B cell (primary cell): ENCODE results near the gene CAP2. TPM values are rescaled to one million over a fixed set of nuclear protein-coding genes. Genes with fewer than 3 reads are reported as not detected.

Experiments
- ATAC-seq: fragments of 200-7000 bp; cut with Tn5 transposase; one replicate; pipeline ENCODE4 v1.10.0; 2021; ENCODE audit warnings: low read depth, mild to moderate bottlenecking, moderate number of reproducible peaks, moderate library complexity
- CTCF ChIA-PET: fragments of 350-600 bp; sonication (Branson Sonifier 250); formaldehyde crosslinking; loops from one replicate; lab custom pipeline; 2021; ENCODE audit warnings: antibody characterized with exemption, inconsistent platforms; lab: Charles Lee
- POLR2A ChIA-PET: fragments of 350-600 bp; sonication (Branson Sonifier 250); formaldehyde crosslinking; loops from one replicate; lab custom pipeline; 2021; ENCODE audit warnings: antibody characterized with exemption; lab: Charles Lee
- DNase-seq: peaks from one replicate; pipeline ENCODE4 v3.0.0; 2013
- H2AFZ ChIP-seq: 2 replicates; pipeline ENCODE4 v1.6.1; 2012; ENCODE audit warnings: mild to moderate bottlenecking, low read depth, low read length; ENCODE audit not compliant: insufficient read depth, poor library complexity, severe bottlenecking
- H3K27ac ChIP-seq, 2 donors: 1 replicate in 1 of 2; 2 replicates in 1 of 2; pipeline ENCODE4 v1.5.1; 2012 to 2013; ENCODE audit warnings: low read length in 2 of 2, mild to moderate bottlenecking in 2 of 2, moderate library complexity in 1 of 2
- H3K27me3 ChIP-seq, 4 experiments: fragments of 200-600 bp in 1 of 4; sonication (generic) in 1 of 4; replicated peaks in 1 of 4; 1 replicate in 2 of 4; 2 replicates in 2 of 4; pipeline versions ENCODE4 v1.6.1 to v1.7.0; 2013 to 2016; ENCODE audit warnings: low read length in 3 of 4, mild to moderate bottlenecking in 2 of 4, mixed read lengths in 1 of 4, moderate library complexity in 1 of 4; ENCODE audit not compliant: insufficient read depth in 4 of 4, control insufficient read depth in 3 of 4; ENCODE audit errors: control extremely low read depth in 1 of 4
- H3K36me3 ChIP-seq, 2 experiments: replicated peaks in 1 of 2; 1 replicate in 1 of 2; 2 replicates in 1 of 2; pipeline versions ENCODE4 v1.6.1 to v1.7.1; 2013; ENCODE audit warnings: low read length in 1 of 2; ENCODE audit not compliant: insufficient read depth in 2 of 2, control insufficient read depth in 1 of 2; ENCODE audit errors: control extremely low read depth in 1 of 2, extremely low read depth in 1 of 2
- H3K4me1 ChIP-seq, 2 donors: fragments of 200-600 bp in 1 of 2; sonication (generic) in 1 of 2; 1 replicate in 1 of 2; 2 replicates in 1 of 2; pipeline versions ENCODE4 v1.5.1 to v1.6.1; 2013 to 2017; ENCODE audit warnings: low read length in 2 of 2; ENCODE audit not compliant: control insufficient read depth in 2 of 2, insufficient read depth in 2 of 2
- H3K4me2 ChIP-seq: replicated peaks from 2 replicates; pipeline ENCODE3; 2012; ENCODE audit warnings: mild to moderate bottlenecking, low read depth, low read length; ENCODE audit not compliant: poor library complexity, severe bottlenecking
- H3K4me3 ChIP-seq, 5 experiments: fragments of 200-600 bp in 1 of 5; sonication (generic) in 1 of 5; 1 replicate in 3 of 5; 2 replicates in 2 of 5; pipeline versions ENCODE4 v1.5.1 to v1.7.0; 2011 to 2016; ENCODE audit warnings: low read length in 4 of 5, mild to moderate bottlenecking in 4 of 5, low read depth in 2 of 5, control low read depth in 1 of 5, moderate library complexity in 1 of 5; ENCODE audit not compliant: insufficient read depth in 1 of 5; ENCODE audit errors: control extremely low read depth in 1 of 5, extremely low read depth in 1 of 5
- H3K79me2 ChIP-seq: fragments of 200-600 bp; sonication (generic); one replicate; pipeline ENCODE4 v1.6.0; 2016; ENCODE audit warnings: low read length; ENCODE audit not compliant: control insufficient read depth, insufficient read depth
- H3K9ac ChIP-seq: fragments of 200-600 bp; sonication (generic); 2 replicates; pipeline ENCODE4 v1.6.1; 2017; ENCODE audit warnings: mild to moderate bottlenecking, low read length, moderate library complexity
- H3K9me3 ChIP-seq, 3 donors: one replicate each; pipeline versions ENCODE4 v1.6.1 to v1.7.1; 2013; ENCODE audit warnings: low read length in 2 of 3; ENCODE audit not compliant: control insufficient read depth in 2 of 3, insufficient read depth in 1 of 3; ENCODE audit errors: control extremely low read depth in 1 of 3
- H4K20me1 ChIP-seq: 2 replicates; pipeline ENCODE4 v1.6.0; 2012; ENCODE audit warnings: mild to moderate bottlenecking, low read length; ENCODE audit not compliant: insufficient read depth, control insufficient read depth, poor library complexity, severe bottlenecking
- H3K27ac Mint-ChIP-seq: one replicate; pipeline ENCODE4 v1.8.0; 2021; ENCODE audit warnings: mixed read lengths
- H3K27me3 Mint-ChIP-seq: one replicate; pipeline ENCODE4 v1.8.0; 2021; ENCODE audit warnings: mixed read lengths
- H3K4me1 Mint-ChIP-seq: one replicate; pipeline ENCODE4 v1.8.0; 2021; ENCODE audit warnings: mixed read lengths
- H3K4me3 Mint-ChIP-seq: one replicate; pipeline ENCODE4 v1.8.0; 2021; ENCODE audit warnings: mixed read lengths
- H3K9me3 Mint-ChIP-seq: one replicate; pipeline ENCODE4 v1.8.0; 2022; ENCODE audit warnings: mixed read lengths; ENCODE audit not compliant: insufficient read depth
- CTCF ChIP-seq: fragments of 200-600 bp; IDR thresholded peaks from one replicate; pipeline ENCODE4 v1.8.0; 2022; ENCODE audit warnings: antibody characterized with exemption, mild to moderate bottlenecking
- EZH2 ChIP-seq: IDR thresholded peaks from 2 replicates; pipeline ENCODE4 v1.6.1; 2012; ENCODE audit warnings: borderline replicate concordance, low read depth, mild to moderate bottlenecking, moderate library complexity, low read length; ENCODE audit not compliant: insufficient read depth, poor library complexity, severe bottlenecking
- WGBS: methylation state at CpG from one replicate; pipeline ENCODE4 v1.1.5; 2013; ENCODE audit warnings: missing lambda C conversion rate; ENCODE audit not compliant: insufficient coverage; 5-methylcytosine and 5-hydroxymethylcytosine counted together
- intact Hi-C: fragments of 100-400 bp; cut with micrococcal nuclease; formaldehyde crosslinking; loops from one replicate; pipeline ENCODE4 v1.10.0; 2022
- polyA plus RNA-seq: library from polyadenylated mRNA; depleted of rRNA; stranded (reverse); fragments of >200 nt; gene quantifications from 2 replicates; pipeline ENCODE4 v1.2.3, GENCODE V29; 2012
- total RNA-seq, 2 donors: library from RNA; stranded (reverse); fragments of 120-200 nt in 1 of 2; gene quantifications; 1 replicate in 1 of 2; 2 replicates in 1 of 2; pipeline versions ENCODE4 v1.2.3 to v1.2.4, GENCODE V29; 2013 to 2022

CAP2 gene
- total and polyA plus RNA-seq, 2 donors (not counting 1 experiment from before 2014, with no cell fraction given), result not detected

- Histone ChIP-seq H3K9me3 (no peaks in the 10 kb centered on the region), H3K4me1 (no peaks in the 10 kb centered on the region), H3K9ac (no peak overlapping the region), H3K4me2 (no peak overlapping the region), H3K4me3 (no peak overlapping the region), H3K79me2 (no peaks in the 10 kb centered on the region), H3K36me3 (no peaks in the 10 kb centered on the region), H3K27ac (no peak overlapping the region), H4K20me1 (no peaks in the 10 kb centered on the region), H3K27me3 (no peaks in the 10 kb centered on the region), H2AFZ (no peak overlapping the region)
- POLR2A ChIA-PET, result no interaction called here
- WGBS, result no CpG with 5 or more reads among the region's 2 CpGs
- TF ChIP-seq CTCF (no peak), EZH2 (no peak)
- Mint-ChIP-seq H3K4me3 (no peak overlapping the region), H3K9me3 (no peaks in the 10 kb centered on the region), H3K27me3 (peaks cover 9% of the 10 kb centered on the region), H3K27ac (no peak overlapping the region), H3K4me1 (no peaks in the 10 kb centered on the region)
- intact Hi-C loops, result no loop called here
- no peak for DNase-seq
- CTCF ChIA-PET, result no interaction called here
- no peak for ATAC-seq
Measured at GRCh38 chr6:17470202-17470937, 77.0 kb downstream of the CAP2 start.

- Histone ChIP-seq H3K4me1 (no peaks in the 10 kb centered on the region), H3K9ac (no peak overlapping the region), H3K27ac (no peak overlapping the region), H4K20me1 (no peaks in the 10 kb centered on the region), H2AFZ (no peak overlapping the region), H3K36me3 (no peaks in the 10 kb centered on the region), H3K4me2 (no peak overlapping the region), H3K9me3 (no peaks in the 10 kb centered on the region), H3K4me3 (no peak overlapping the region), H3K27me3 (no peaks in the 10 kb centered on the region), H3K79me2 (no peaks in the 10 kb centered on the region)
- TF ChIP-seq CTCF (no peak), EZH2 (no peak)
- Mint-ChIP-seq H3K4me1 (no peaks in the 10 kb centered on the region), H3K27ac (no peak overlapping the region), H3K9me3 (no peaks in the 10 kb centered on the region), H3K4me3 (no peak overlapping the region), H3K27me3 (peaks cover 14% of the 10 kb centered on the region)
- CTCF ChIA-PET, result no interaction called here
- intact Hi-C loops, result no loop called here
- POLR2A ChIA-PET, result no interaction called here
- ATAC-seq (no peak), DNase-seq (no peak)
- 80% methylated on average over 1 of the region's 3 CpGs for WGBS
Measured at GRCh38 chr6:17470938-17471327, 77.5 kb downstream of the CAP2 start.
